IPS DF 6.9 (cell line): ENCODE data around the gene KCNH2.

Experiments
- DNase-seq: peaks from one replicate; pipeline ENCODE4 v3.0.0-alpha.2; 2013; ENCODE audit warnings: low read depth, low spot score
- H3K27ac ChIP-seq: one replicate; pipeline ENCODE4 v1.5.1; 2013; ENCODE audit warnings: low read length, control low read depth
- H3K27me3 ChIP-seq: 2 replicates; pipeline ENCODE4 v1.6.1; 2013; ENCODE audit warnings: mild to moderate bottlenecking, low read length; ENCODE audit not compliant: control insufficient read depth, insufficient read depth
- H3K36me3 ChIP-seq: 2 replicates; pipeline ENCODE4 v1.6.1; 2013; ENCODE audit warnings: low read length; ENCODE audit not compliant: control insufficient read depth, insufficient read depth
- H3K4me1 ChIP-seq: 2 replicates; pipeline ENCODE4 v1.6.1; 2013; ENCODE audit warnings: low read length; ENCODE audit not compliant: control insufficient read depth, insufficient read depth
- H3K4me3 ChIP-seq: 2 replicates; pipeline ENCODE4 v1.5.1; 2013; ENCODE audit warnings: mild to moderate bottlenecking, low read length
- H3K9me3 ChIP-seq: 2 replicates; pipeline ENCODE4 v1.6.1; 2013; ENCODE audit warnings: low read length, inconsistent platforms; ENCODE audit not compliant: control insufficient read depth, insufficient read depth
- WGBS: extraction: QIAGEN DNeasy Blood & Tissue Kit; methylation state at CpG from one replicate; pipeline ENCODE4 v1.1.7; 2013; ENCODE audit warnings: mixed read lengths, missing lambda C conversion rate; ENCODE audit not compliant: insufficient read length, insufficient coverage; 5-methylcytosine and 5-hydroxymethylcytosine counted together

The KCNH2 gene

GRCh38 chr7:150952331-150953050 lies 25.6 kb downstream of the KCNH2 start:
- peaks cover 15% of the 10 kb centered on the region for H3K4me1 ChIP-seq
- H3K27me3 ChIP-seq, result no peaks in the 10 kb centered on the region
- DNase-seq, result no peak
- no peak overlapping the region for H3K4me3 ChIP-seq
- WGBS, result 100% methylated on average over 1 of the region's 33 CpGs
- H3K36me3 ChIP-seq, result peaks cover 2% of the 10 kb centered on the region; the same call in 1 of the 2 replicates
- no peaks in the 10 kb centered on the region for H3K9me3 ChIP-seq
- no peak overlapping the region for H3K27ac ChIP-seq

- WGBS, result no CpG with 5 or more reads among the region's 28 CpGs
- H3K36me3 ChIP-seq, result peaks cover 2% of the 10 kb centered on the region; the same call in 1 of the 2 replicates
Observed at GRCh38 chr7:150951521-150951920, 26.6 kb downstream of the KCNH2 start.

GRCh38 chr7:150951181-150951520 lies 27.0 kb downstream of the KCNH2 start:
- Histone ChIP-seq H3K27ac (no peak overlapping the region), H3K4me3 (no peak overlapping the region), H3K27me3 (no peaks in the 10 kb centered on the region), H3K36me3 (peaks cover 2% of the 10 kb centered on the region; the same call in 1 of the 2 replicates), H3K4me1 (peaks cover 22% of the 10 kb centered on the region), H3K9me3 (no peaks in the 10 kb centered on the region)
- WGBS, result no CpG with 5 or more reads among the region's 16 CpGs
- no peak for DNase-seq

More at GRCh38 chr7:150951521-150951920, 26.6 kb downstream of the KCNH2 start:
- H3K27ac ChIP-seq, result no peak overlapping the region
- no peaks in the 10 kb centered on the region for H3K9me3 ChIP-seq
- DNase-seq, result no peak
- H3K4me1 ChIP-seq, result peaks cover 19% of the 10 kb centered on the region
- no peak overlapping the region for H3K4me3 ChIP-seq
- H3K27me3 ChIP-seq, result no peaks in the 10 kb centered on the region

- H3K36me3 ChIP-seq, result peaks cover 2% of the 10 kb centered on the region; the same call in 1 of the 2 replicates
- no peak overlapping the region for H3K27ac ChIP-seq
- peaks cover 23% of the 10 kb centered on the region for H3K4me1 ChIP-seq
- H3K27me3 ChIP-seq, result no peaks in the 10 kb centered on the region
- no peak for DNase-seq
- WGBS, result no CpG with 5 or more reads among the region's 27 CpGs
- no peaks in the 10 kb centered on the region for H3K9me3 ChIP-seq
- H3K4me3 ChIP-seq, result no peak overlapping the region
Observed at GRCh38 chr7:150950496-150951180, 27.5 kb downstream of the KCNH2 start.

- Histone ChIP-seq H3K4me3 (no peak overlapping the region), H3K36me3 (peaks cover 2% of the 10 kb centered on the region; the same call in 1 of the 2 replicates), H3K4me1 (peaks cover 20% of the 10 kb centered on the region), H3K9me3 (no peaks in the 10 kb centered on the region), H3K27ac (no peak overlapping the region), H3K27me3 (no peaks in the 10 kb centered on the region)
- no CpG with 5 or more reads among the region's 16 CpGs for WGBS
- DNase-seq, result no peak
Observed at GRCh38 chr7:150949971-150950491, 28.1 kb downstream of the KCNH2 start.

- Histone ChIP-seq H3K4me1 (peaks cover 20% of the 10 kb centered on the region), H3K9me3 (no peaks in the 10 kb centered on the region), H3K36me3 (peaks cover 2% of the 10 kb centered on the region; the same call in 1 of the 2 replicates), H3K27ac (no peak overlapping the region), H3K27me3 (no peaks in the 10 kb centered on the region), H3K4me3 (no peak overlapping the region)
- no CpG with 5 or more reads among the region's 4 CpGs for WGBS
- no peak for DNase-seq
Observed at GRCh38 chr7:150949564-150949963, 28.6 kb downstream of the KCNH2 start.

GRCh38 chr7:150948791-150949251 lies 29.3 kb downstream of the KCNH2 start:
- WGBS, result no CpG with 5 or more reads among the region's 15 CpGs
- Histone ChIP-seq H3K9me3 (no peaks in the 10 kb centered on the region), H3K36me3 (peaks cover 2% of the 10 kb centered on the region; the same call in 1 of the 2 replicates), H3K27ac (no peak overlapping the region), H3K4me3 (no peak overlapping the region), H3K27me3 (no peaks in the 10 kb centered on the region), H3K4me1 (peaks cover 20% of the 10 kb centered on the region)
- DNase-seq, result no peak

- no peaks in the 10 kb centered on the region for H3K27me3 ChIP-seq
- H3K36me3 ChIP-seq, result peaks cover 2% of the 10 kb centered on the region; the same call in 1 of the 2 replicates
- H3K4me3 ChIP-seq, result no peak overlapping the region; the same call in 1 of the 2 replicates
- peaks cover 20% of the 10 kb centered on the region for H3K4me1 ChIP-seq
- H3K9me3 ChIP-seq, result no peaks in the 10 kb centered on the region
- WGBS, result no CpG with 5 or more reads among the region's 34 CpGs
- H3K27ac ChIP-seq, result no peak overlapping the region
- DNase-seq, result no peak
Observed at GRCh38 chr7:150947761-150948651, 30.1 kb downstream of the KCNH2 start.

GRCh38 chr7:150947241-150947745 lies 30.8 kb downstream of the KCNH2 start:
- H3K36me3 ChIP-seq, result peaks cover 2% of the 10 kb centered on the region; the same call in 1 of the 2 replicates
- no peak overlapping the region; the same call in 1 of the 2 replicates for H3K4me3 ChIP-seq
- H3K27me3 ChIP-seq, result no peaks in the 10 kb centered on the region
- DNase-seq, result no peak
- no CpG with 5 or more reads among the region's 31 CpGs for WGBS
- no peaks in the 10 kb centered on the region for H3K9me3 ChIP-seq
- H3K4me1 ChIP-seq, result peaks cover 21% of the 10 kb centered on the region
- H3K27ac ChIP-seq, result no peak overlapping the region
